COLO829 (cell line): ENCODE results near the gene NOM1.

ENCODE experiments used
- DNase-seq: peaks from one replicate; pipeline ENCODE4 v3.0.0; 2012; ENCODE audit warnings: low spot score

The NOM1 gene

GRCh38 chr7:157004521-157005455 lies 55.3 kb downstream of the NOM1 start:
- no peak for DNase-seq

- no peak for DNase-seq
Measured at GRCh38 chr7:157005456-157006204, 56.1 kb downstream of the NOM1 start.

- DNase-seq = no peak
Measured at GRCh38 chr7:157006205-157006747, 56.8 kb downstream of the NOM1 start.

GRCh38 chr7:157006829-157007469 lies 57.4 kb downstream of the NOM1 start:
- DNase-seq = no peak

GRCh38 chr7:157007470-157008066 lies 58.1 kb downstream of the NOM1 start:
- DNase-seq = no peak

GRCh38 chr7:157008206-157009169 lies 59.0 kb downstream of the NOM1 start:
- DNase-seq = no peak

GRCh38 chr7:157009170-157009777 lies 59.8 kb downstream of the NOM1 start:
- DNase-seq = no peak

GRCh38 chr7:157009778-157010587 lies 60.5 kb downstream of the NOM1 start:
- no peak for DNase-seq

GRCh38 chr7:157010588-157011332 lies 61.2 kb downstream of the NOM1 start, which contains the start of gene MNX1:
MNX1 (minus strand) TSS chr7:157010663; CDS start chr7:157010350, 313 bp downstream.
- no peak for DNase-seq

- DNase-seq = no peak
Measured at GRCh38 chr7:157011333-157012112, 62.0 kb downstream of the NOM1 start.

GRCh38 chr7:157012113-157012547 lies 62.6 kb downstream of the NOM1 start:
- DNase-seq = no peak

GRCh38 chr7:157013101-157013500 lies 63.6 kb downstream of the NOM1 start:
- DNase-seq = no peak

- no peak for DNase-seq
Measured at GRCh38 chr7:157013602-157014549, 64.4 kb downstream of the NOM1 start.

- no peak for DNase-seq
Measured at GRCh38 chr7:157014635-157015555, 65.4 kb downstream of the NOM1 start.

GRCh38 chr7:157016024-157016351 lies 66.5 kb downstream of the NOM1 start:
- no peak for DNase-seq
